ENCODE measurements around the gene CTDSPL2. TPM values are rescaled to one million over a fixed set of nuclear protein-coding genes. Genes with fewer than 3 reads are reported as not detected.

CTDSPL2 gene
- total and polyA plus RNA-seq, 12 donors = 3.3 to 70.9 (median 27.9) TPM

GRCh38 chr15:44492040-44492439 is 64.6 kb downstream of the CTDSPL2 start:
- no peak overlapping the region for H3K27ac ChIP-seq
- H3K4me3 ChIP-seq = no peak overlapping the region
- TF ChIP-seq CTCF (IDR thresholded peaks at IDR 0.05) (no peak), POLR2A (IDR thresholded peaks at IDR 0.05) (no peak)
- no peaks in the 10 kb centered on the region for H3K9me3 ChIP-seq (replicated peaks in 1 of 3)
- DNase-seq = no peak
- H3K36me3 ChIP-seq (replicated peaks in 1 of 2) = peaks cover 0 to 15% of the 10 kb centered on the region in 2 donors
- 96 to 99% (median 97%) methylated on average over 7 of the region's 7 CpGs for WGBS, 4 donors
- no peaks in the 10 kb centered on the region for H3K27me3 ChIP-seq
- H3K4me1 ChIP-seq (replicated peaks in 1 of 2) = peaks cover 9 to 11% of the 10 kb centered on the region in 2 donors
- intact Hi-C loops (cut with DNase I) = no loop called here

- no peak for TF ChIP-seq POLR2A (IDR thresholded peaks at IDR 0.05)
- TF ChIP-seq CTCF (IDR thresholded peaks at IDR 0.05) = no peak
- intact Hi-C loops (cut with DNase I) = no loop called here
- Histone ChIP-seq H3K4me3 (no peak overlapping the region), H3K9me3 (replicated peaks in 1 of 3) (no peaks in the 10 kb centered on the region), H3K36me3 (replicated peaks in 1 of 2) (peaks cover 0 to 15% of the 10 kb centered on the region in 2 donors), H3K27ac (no peak overlapping the region), H3K4me1 (replicated peaks in 1 of 2) (peaks cover 9 to 11% of the 10 kb centered on the region in 2 donors), H3K27me3 (no peaks in the 10 kb centered on the region)
- WGBS, 4 donors = 82 to 85% (median 83%) methylated on average over 3 of the region's 3 CpGs
- no peak for DNase-seq
Measured at GRCh38 chr15:44492672-44493071, 65.2 kb downstream of the CTDSPL2 start.

GRCh38 chr15:44495562-44495961 is 68.1 kb downstream of the CTDSPL2 start:
- H3K36me3 ChIP-seq (replicated peaks in 1 of 2) = peaks cover 0 to 34% of the 10 kb centered on the region in 2 donors

GRCh38 chr15:44500555-44500954 is 73.1 kb downstream of the CTDSPL2 start:
- Histone ChIP-seq H3K27ac (no peak overlapping the region), H3K4me3 (no peak overlapping the region), H3K4me1 (replicated peaks in 1 of 2) (no peaks in the 10 kb centered on the region), H3K27me3 (no peaks in the 10 kb centered on the region), H3K36me3 (replicated peaks in 1 of 2) (peaks cover 0 to 36% of the 10 kb centered on the region in 2 donors), H3K9me3 (replicated peaks in 1 of 3) (no peaks in the 10 kb centered on the region)
- WGBS, 4 donors = 61 to 67% (median 66%) methylated on average over 3 of the region's 3 CpGs
- DNase-seq = no peak
- intact Hi-C loops (cut with DNase I) = no loop called here
- TF ChIP-seq CTCF (IDR thresholded peaks at IDR 0.05) = no peak
- no peak for TF ChIP-seq POLR2A (IDR thresholded peaks at IDR 0.05)

More at GRCh38 chr15:44495562-44495961, 68.1 kb downstream of the CTDSPL2 start:
- no peaks in the 10 kb centered on the region for H3K9me3 ChIP-seq (replicated peaks in 1 of 3)
- 95 to 97% (median 96%) methylated on average over 8 of the region's 8 CpGs for WGBS, 4 donors
- no peak overlapping the region for H3K27ac ChIP-seq
- TF ChIP-seq CTCF (IDR thresholded peaks at IDR 0.05) (no peak), POLR2A (IDR thresholded peaks at IDR 0.05) (no peak)
- DNase-seq = no peak
- no peaks in the 10 kb centered on the region for H3K4me1 ChIP-seq (replicated peaks in 1 of 2)
- H3K4me3 ChIP-seq = no peak overlapping the region
- H3K27me3 ChIP-seq = no peaks in the 10 kb centered on the region
- intact Hi-C loops (cut with DNase I) = no loop called here

Data from adrenal gland (tissue), 12 donors.